ENCODE results near the gene SPOCK1. TPM values are rescaled to one million over a fixed set of nuclear protein-coding genes. Genes with fewer than 3 reads are reported as not detected.

SPOCK1 gene
- total RNA-seq, 1 donor from 2014 or later = 900 TPM

DNA sequence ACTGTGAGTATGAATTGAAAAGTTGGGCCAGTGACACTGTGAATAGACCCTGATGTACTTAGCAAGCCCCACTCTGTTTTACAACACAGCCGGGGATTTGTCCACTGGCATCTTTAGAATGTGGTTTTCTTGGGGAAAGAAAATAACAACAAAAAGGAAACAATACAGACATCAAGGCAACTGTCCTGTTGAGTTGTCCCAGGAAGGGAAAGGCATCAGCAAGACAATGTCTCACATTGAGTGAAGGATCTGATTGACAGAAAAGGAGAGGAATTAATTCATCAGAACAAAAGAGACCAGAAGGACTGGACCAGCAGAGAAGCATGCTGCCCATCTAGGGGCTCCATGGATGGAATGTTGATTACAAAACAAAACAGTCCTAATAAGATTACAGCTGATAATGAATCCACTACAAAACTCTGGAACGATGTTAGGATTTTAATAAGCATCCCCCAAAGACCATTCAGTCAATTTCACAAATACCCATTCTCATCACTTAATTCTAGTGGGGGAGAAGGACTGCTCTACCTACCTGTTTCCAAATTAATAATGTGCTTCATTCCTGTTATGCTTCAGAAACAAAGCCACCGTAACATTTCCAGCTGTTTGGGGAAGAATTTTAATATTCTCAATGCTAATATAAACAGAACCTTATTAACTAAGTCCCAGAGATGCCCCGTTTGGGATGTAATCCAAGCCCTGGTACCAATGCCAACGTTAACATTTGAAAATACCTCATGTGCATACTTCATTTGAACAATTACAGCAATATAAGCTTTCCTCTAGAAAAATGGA, 298.0 kb downstream of the SPOCK1 start:
- peaks cover 7% of the 10 kb centered on the region for H3K36me3 Mint-ChIP-seq (ENCODE audit: unreplicated experiment)
- TF ChIP-seq CTCF (IDR thresholded peaks at IDR 0.05) = no peak
- H3K9me3 Mint-ChIP-seq (ENCODE audit: unreplicated experiment) = no peaks in the 10 kb centered on the region
- H3K27ac Mint-ChIP-seq (ENCODE audit: unreplicated experiment) = no peak overlapping the region
- no peak overlapping the region for H3K4me3 Mint-ChIP-seq (ENCODE audit: unreplicated experiment)
- peaks cover 32% of the 10 kb centered on the region for H3K4me1 Mint-ChIP-seq (ENCODE audit: unreplicated experiment)
- no peak for DNase-seq (ENCODE audit: extremely low spot score, unreplicated experiment)
- no peaks in the 10 kb centered on the region for H3K27me3 Mint-ChIP-seq (ENCODE audit: unreplicated experiment)

DNA sequence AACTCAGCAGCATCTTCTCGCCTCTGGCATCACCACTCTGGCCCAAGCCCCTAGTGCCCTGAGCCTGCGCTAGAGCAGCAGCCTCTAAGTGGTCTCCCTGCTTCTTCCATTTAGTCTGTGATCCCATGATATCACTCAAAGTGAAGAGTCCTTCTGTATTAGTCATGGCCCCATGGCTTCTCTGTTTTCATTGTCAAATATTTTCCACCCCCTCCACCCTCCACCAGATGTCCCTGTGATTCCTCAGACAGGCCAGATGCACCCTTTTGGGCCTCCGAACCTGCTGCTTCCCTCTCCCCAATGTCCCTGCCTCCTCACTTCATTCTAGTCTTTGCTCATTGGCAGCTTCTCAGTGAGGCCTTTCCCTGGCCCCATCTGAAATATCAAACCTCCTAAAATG, 299.2 kb downstream of the SPOCK1 start:
- Mint-ChIP-seq H3K27ac (ENCODE audit: unreplicated experiment) (peak overlapping the region; percentile 27), H3K9me3 (ENCODE audit: unreplicated experiment) (no peaks in the 10 kb centered on the region), H3K27me3 (ENCODE audit: unreplicated experiment) (no peaks in the 10 kb centered on the region), H3K4me1 (ENCODE audit: unreplicated experiment) (peaks cover 24% of the 10 kb centered on the region), H3K4me3 (ENCODE audit: unreplicated experiment) (no peak overlapping the region), H3K36me3 (ENCODE audit: unreplicated experiment) (peaks cover 7% of the 10 kb centered on the region)
- TF ChIP-seq CTCF (IDR thresholded peaks at IDR 0.05) = peak; percentile 28
- no peak for DNase-seq (ENCODE audit: extremely low spot score, unreplicated experiment)

GRCh38 chr5:137199201-137199600, 299.9 kb downstream of the SPOCK1 start:
- Mint-ChIP-seq H3K36me3 (ENCODE audit: unreplicated experiment) (peaks cover 7% of the 10 kb centered on the region), H3K4me1 (ENCODE audit: unreplicated experiment) (peaks cover 24% of the 10 kb centered on the region), H3K9me3 (ENCODE audit: unreplicated experiment) (no peaks in the 10 kb centered on the region), H3K4me3 (ENCODE audit: unreplicated experiment) (no peak overlapping the region), H3K27ac (ENCODE audit: unreplicated experiment) (no peak overlapping the region), H3K27me3 (ENCODE audit: unreplicated experiment) (no peaks in the 10 kb centered on the region)
- no peak for DNase-seq (ENCODE audit: extremely low spot score, unreplicated experiment)
- no peak for TF ChIP-seq CTCF (IDR thresholded peaks at IDR 0.05)

DNA sequence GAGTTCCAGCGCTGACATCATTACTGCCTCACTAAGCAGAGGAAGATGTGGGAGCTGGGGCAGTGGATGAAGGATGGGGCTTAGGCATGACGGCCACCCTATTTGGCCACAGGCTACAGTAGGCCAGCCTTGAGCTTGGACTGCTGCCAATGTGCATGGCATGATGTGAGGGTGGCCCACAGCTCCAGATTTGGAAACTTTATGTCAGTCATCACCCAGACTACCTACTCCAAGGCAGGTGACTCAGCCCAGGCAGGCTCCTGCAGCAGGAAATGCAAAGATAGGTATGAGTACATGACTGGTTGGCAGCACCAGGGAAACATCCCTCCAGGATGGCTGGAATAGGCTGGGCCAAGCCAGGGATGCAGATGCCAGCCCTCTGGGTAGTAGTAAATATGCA, 303.6 kb downstream of the SPOCK1 start:
- no peak for TF ChIP-seq CTCF (IDR thresholded peaks at IDR 0.05)
- DNase-seq (ENCODE audit: extremely low spot score, unreplicated experiment) = no peak
- H3K4me3 Mint-ChIP-seq (ENCODE audit: unreplicated experiment) = no peak overlapping the region
- peaks cover 7% of the 10 kb centered on the region for H3K36me3 Mint-ChIP-seq (ENCODE audit: unreplicated experiment)
- H3K27me3 Mint-ChIP-seq (ENCODE audit: unreplicated experiment) = no peaks in the 10 kb centered on the region
- no peaks in the 10 kb centered on the region for H3K9me3 Mint-ChIP-seq (ENCODE audit: unreplicated experiment)
- peaks cover 9% of the 10 kb centered on the region for H3K4me1 Mint-ChIP-seq (ENCODE audit: unreplicated experiment)
- H3K27ac Mint-ChIP-seq (ENCODE audit: unreplicated experiment) = no peak overlapping the region

- no peaks in the 10 kb centered on the region for H3K27me3 Mint-ChIP-seq (ENCODE audit: unreplicated experiment)
- H3K36me3 Mint-ChIP-seq (ENCODE audit: unreplicated experiment) = peaks cover 7% of the 10 kb centered on the region
- no peak for TF ChIP-seq CTCF (IDR thresholded peaks at IDR 0.05)
- no peaks in the 10 kb centered on the region for H3K4me1 Mint-ChIP-seq (ENCODE audit: unreplicated experiment)
- no peaks in the 10 kb centered on the region for H3K9me3 Mint-ChIP-seq (ENCODE audit: unreplicated experiment)
- H3K4me3 Mint-ChIP-seq (ENCODE audit: unreplicated experiment) = no peak overlapping the region
- no peak overlapping the region for H3K27ac Mint-ChIP-seq (ENCODE audit: unreplicated experiment)
- no peak for DNase-seq (ENCODE audit: extremely low spot score, unreplicated experiment)
Observed at GRCh38 chr5:137194300-137194699, 304.8 kb downstream of the SPOCK1 start.

Measured in osteocyte (in vitro differentiated cells).